VCaP (cell line): Measurements from ENCODE around the gene GPR152.
A peak's percentile ranks its signal among the peaks of the same experiment; 100 is the strongest.

Experiments
- H3K27ac ChIP-seq: fragments of 450-650 bp; 2 replicates; pipeline ENCODE4 v1.5.1; 2017
- CTCF ChIP-seq: fragments of 450-650 bp; conservative IDR thresholded peaks from 2 replicates; pipeline ENCODE4 v1.5.1; 2017; ENCODE audit warnings: mild to moderate bottlenecking, moderate library complexity

GPR152 gene

GRCh38 chr11:67437809-67438157, 14.7 kb downstream of the GPR152 start:
- H3K27ac ChIP-seq = peak overlapping the region; percentile 98
- no peak for TF ChIP-seq CTCF

- no peak for TF ChIP-seq CTCF
- peak within 1 kb of the TSS; percentile 98 for H3K27ac ChIP-seq
Measured at GRCh38 chr11:67437082-67437808, 15.3 kb downstream of the GPR152 start, which contains the start of gene PTPRCAP. PTPRCAP (minus strand) TSS chr11:67437682; CDS start chr11:67437619, 63 bp downstream.

- TF ChIP-seq CTCF = no peak
- H3K27ac ChIP-seq = peak overlapping the region; percentile 98; the same call in 1 of the 2 replicates
Measured at GRCh38 chr11:67436459-67437081, 16.0 kb downstream of the GPR152 start.

- no peak overlapping the region; the same call in 1 of the 2 replicates for H3K27ac ChIP-seq
Measured at GRCh38 chr11:67435727-67436458, 16.6 kb downstream of the GPR152 start.

GRCh38 chr11:67435031-67435726, 17.4 kb downstream of the GPR152 start:
- no peak for TF ChIP-seq CTCF
- H3K27ac ChIP-seq = no peak overlapping the region

More at GRCh38 chr11:67435727-67436458, 16.6 kb downstream of the GPR152 start:
- TF ChIP-seq CTCF = no peak

- TF ChIP-seq CTCF = no peak
Measured at GRCh38 chr11:67434395-67434881, 18.1 kb downstream of the GPR152 start.

More at GRCh38 chr11:67434395-67434881, 18.1 kb downstream of the GPR152 start:
- no peak overlapping the region for H3K27ac ChIP-seq
